ENCODE data around the gene AJAP1.
"Not testable (repeated sequence)": the region's sequence is repeated elsewhere in the genome, so short reads cannot be mapped to it uniquely, and the experiment has no call there.

The AJAP1 gene

DNA sequence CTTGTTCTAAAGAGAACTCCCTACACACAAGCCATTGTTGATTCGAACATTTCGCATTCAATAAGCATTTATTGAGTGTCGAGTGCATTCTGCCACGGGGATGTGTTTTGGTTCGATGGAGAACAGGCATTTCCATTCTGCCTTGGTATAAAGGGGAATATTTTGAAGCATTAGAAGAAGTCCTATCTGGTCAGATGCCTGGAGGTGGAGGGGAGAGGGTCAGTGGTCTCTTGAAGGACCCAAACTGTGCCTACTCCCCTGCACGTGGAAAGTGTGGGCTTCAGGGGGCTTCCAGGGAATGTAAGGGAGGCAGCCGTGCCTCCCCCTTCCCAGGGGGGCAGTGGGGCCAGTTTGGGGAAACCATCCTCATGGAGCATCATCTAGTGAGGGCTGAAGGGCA is 8.3 kb downstream of the AJAP1 start:
- no peak for FAIRE-seq
- no peak for DNase-seq (ENCODE audit: insufficient read length, low spot score)

DNA sequence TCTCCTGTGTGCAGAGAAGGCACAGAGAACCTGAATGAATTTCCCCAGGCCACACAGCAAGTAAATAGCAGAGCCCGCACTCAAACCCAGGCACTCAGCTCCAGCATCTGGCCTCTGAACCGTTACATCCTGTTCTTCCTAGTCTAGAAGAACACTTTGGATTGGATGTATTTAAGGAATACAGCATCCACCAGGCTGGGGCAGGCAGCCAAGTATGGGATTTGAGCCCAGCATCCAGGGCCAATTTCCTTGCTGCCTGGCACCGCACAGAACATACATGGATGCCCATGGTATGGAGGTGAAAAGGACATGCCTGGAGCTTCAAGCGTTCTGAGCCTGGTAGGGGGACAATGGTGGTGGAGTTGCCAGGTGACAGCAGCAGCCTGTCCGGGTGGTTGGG is 9.7 kb downstream of the AJAP1 start:
- TF ChIP-seq, protein P1, sequence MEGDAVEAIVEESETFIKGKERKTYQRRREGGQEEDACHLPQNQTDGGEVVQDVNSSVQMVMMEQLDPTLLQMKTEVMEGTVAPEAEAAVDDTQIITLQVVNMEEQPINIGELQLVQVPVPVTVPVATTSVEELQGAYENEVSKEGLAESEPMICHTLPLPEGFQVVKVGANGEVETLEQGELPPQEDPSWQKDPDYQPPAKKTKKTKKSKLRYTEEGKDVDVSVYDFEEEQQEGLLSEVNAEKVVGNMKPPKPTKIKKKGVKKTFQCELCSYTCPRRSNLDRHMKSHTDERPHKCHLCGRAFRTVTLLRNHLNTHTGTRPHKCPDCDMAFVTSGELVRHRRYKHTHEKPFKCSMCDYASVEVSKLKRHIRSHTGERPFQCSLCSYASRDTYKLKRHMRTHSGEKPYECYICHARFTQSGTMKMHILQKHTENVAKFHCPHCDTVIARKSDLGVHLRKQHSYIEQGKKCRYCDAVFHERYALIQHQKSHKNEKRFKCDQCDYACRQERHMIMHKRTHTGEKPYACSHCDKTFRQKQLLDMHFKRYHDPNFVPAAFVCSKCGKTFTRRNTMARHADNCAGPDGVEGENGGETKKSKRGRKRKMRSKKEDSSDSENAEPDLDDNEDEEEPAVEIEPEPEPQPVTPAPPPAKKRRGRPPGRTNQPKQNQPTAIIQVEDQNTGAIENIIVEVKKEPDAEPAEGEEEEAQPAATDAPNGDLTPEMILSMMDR (IDR thresholded peaks at IDR 0.05; ENCODE audit: insufficient read depth, missing control alignments): no peak
- DNase-seq (ENCODE audit: insufficient read length, low spot score) (no peak), FAIRE-seq (no peak)

More for the DNA sequence above, 8.3 kb downstream of the AJAP1 start:
- TF ChIP-seq, protein P1 (IDR thresholded peaks at IDR 0.05; ENCODE audit: insufficient read depth, missing control alignments): no peak

GRCh38 chr1:4664606-4665005 is 10.2 kb downstream of the AJAP1 start:
- TF ChIP-seq, protein P1 (IDR thresholded peaks at IDR 0.05; ENCODE audit: insufficient read depth, missing control alignments): no peak
- FAIRE-seq (no peak), DNase-seq (ENCODE audit: insufficient read length, low spot score) (no peak)

GRCh38 chr1:4665456-4665855 is 11.0 kb downstream of the AJAP1 start:
- DNase-seq (ENCODE audit: insufficient read length, low spot score): no peak
- no peak for FAIRE-seq
- TF ChIP-seq, protein P1 (IDR thresholded peaks at IDR 0.05; ENCODE audit: insufficient read depth, missing control alignments): no peak

- not testable (repeated sequence) for FAIRE-seq; DNase-seq (ENCODE audit: insufficient read length, low spot score)
Observed at GRCh38 chr1:4666683-4667082, 12.3 kb downstream of the AJAP1 start.

- DNase-seq (ENCODE audit: insufficient read length, low spot score): no peak
- TF ChIP-seq, protein P1 (IDR thresholded peaks at IDR 0.05; ENCODE audit: insufficient read depth, missing control alignments): no peak
- no peak for FAIRE-seq
Observed at GRCh38 chr1:4668743-4669700, 14.6 kb downstream of the AJAP1 start.

GRCh38 chr1:4670265-4670664 is 15.9 kb downstream of the AJAP1 start:
- DNase-seq (ENCODE audit: insufficient read length, low spot score) (no peak), FAIRE-seq (no peak)
- TF ChIP-seq, protein P1 (IDR thresholded peaks at IDR 0.05; ENCODE audit: insufficient read depth, missing control alignments): no peak
